Choroid plexus epithelial cell (primary cell): Measurements from ENCODE around the gene HSPA8.

ENCODE experiments used
- DNase-seq: peaks from one replicate; pipeline ENCODE4 v3.0.0-alpha.2; 2010; ENCODE audit warnings: low read depth
- H3K4me3 ChIP-seq: 2 replicates; pipeline ENCODE4 v1.5.1; 2011; ENCODE audit warnings: low read depth, mild to moderate bottlenecking, control low read depth, low read length, moderate library complexity
- CTCF ChIP-seq: conservative IDR thresholded peaks from 2 replicates; pipeline ENCODE4 v1.5.1; 2011; ENCODE audit warnings: low read depth, mild to moderate bottlenecking, control low read depth, inconsistent platforms, low read length, moderate library complexity

The HSPA8 gene

GRCh38 chr11:123072762-123073161 is 10.8 kb upstream of the HSPA8 start:
- no peak overlapping the region for H3K4me3 ChIP-seq
- no peak for DNase-seq
- TF ChIP-seq CTCF = no peak

- no peak overlapping the region for H3K4me3 ChIP-seq
- no peak for DNase-seq
- TF ChIP-seq CTCF = no peak
Measured at GRCh38 chr11:123072332-123072761, 10.4 kb upstream of the HSPA8 start.

- DNase-seq = no peak
Measured at GRCh38 chr11:123069908-123070821, 8.2 kb upstream of the HSPA8 start.

GRCh38 chr11:123065621-123066020 is 3.7 kb upstream of the HSPA8 start:
- H3K4me3 ChIP-seq = no peak overlapping the region
- no peak for TF ChIP-seq CTCF
- DNase-seq = peak; percentile 88

More at GRCh38 chr11:123069908-123070821, 8.2 kb upstream of the HSPA8 start:
- no peak overlapping the region for H3K4me3 ChIP-seq
- TF ChIP-seq CTCF = no peak

- no peak for TF ChIP-seq CTCF
- DNase-seq = no peak
- peak overlapping the region; percentile 98 for H3K4me3 ChIP-seq
Measured at GRCh38 chr11:123063826-123064657, 2.1 kb upstream of the HSPA8 start.

GRCh38 chr11:123062892-123063825 is 1.2 kb upstream of the HSPA8 start:
- peak; percentile 78 for DNase-seq
- TF ChIP-seq CTCF = no peak
- peak overlapping the region; percentile 98 for H3K4me3 ChIP-seq
